Lower leg skin (tissue), 3 donors: Measurements from ENCODE around the gene TSPAN11.
"Not testable (repeated sequence)": the region's sequence is repeated elsewhere in the genome, so short reads cannot be mapped to it uniquely, and the experiment has no call there.

Experiments
- CTCF ChIP-seq, 3 donors: fragments of 450-650 bp; IDR thresholded peaks; one replicate each; pipeline ENCODE4 v1.5.1; 2016; ENCODE audit warnings: antibody characterized with exemption in 3 of 3, mild to moderate bottlenecking in 3 of 3, moderate library complexity in 2 of 3
- POLR2A ChIP-seq, 2 donors: fragments of 450-650 bp; IDR thresholded peaks; one replicate each; pipeline ENCODE4 v1.6.1; 2016 to 2017; ENCODE audit warnings: antibody characterized with exemption in 2 of 2, mild to moderate bottlenecking in 1 of 2, moderate library complexity in 1 of 2

GRCh38 chr12:30894531-30894930, 32.0 kb upstream of the TSPAN11 start:
- not testable (repeated sequence) for TF ChIP-seq CTCF, POLR2A (IDR thresholded peaks at IDR 0.05)
